ENCODE measurements around the gene RBMS1. TPM values are rescaled to one million over a fixed set of nuclear protein-coding genes. Genes with fewer than 3 reads are reported as not detected.

The RBMS1 gene
- total and polyA plus RNA-seq, 2 of the 13 experiments (the other 11 are each of a cell fraction or from before 2014, with no cell fraction given) = 55.5 to 110 TPM

GRCh38 chr2:160491911-160492371 lies 1.7 kb downstream of the RBMS1 start (continued):
- TF ChIP-seq, protein P1, sequence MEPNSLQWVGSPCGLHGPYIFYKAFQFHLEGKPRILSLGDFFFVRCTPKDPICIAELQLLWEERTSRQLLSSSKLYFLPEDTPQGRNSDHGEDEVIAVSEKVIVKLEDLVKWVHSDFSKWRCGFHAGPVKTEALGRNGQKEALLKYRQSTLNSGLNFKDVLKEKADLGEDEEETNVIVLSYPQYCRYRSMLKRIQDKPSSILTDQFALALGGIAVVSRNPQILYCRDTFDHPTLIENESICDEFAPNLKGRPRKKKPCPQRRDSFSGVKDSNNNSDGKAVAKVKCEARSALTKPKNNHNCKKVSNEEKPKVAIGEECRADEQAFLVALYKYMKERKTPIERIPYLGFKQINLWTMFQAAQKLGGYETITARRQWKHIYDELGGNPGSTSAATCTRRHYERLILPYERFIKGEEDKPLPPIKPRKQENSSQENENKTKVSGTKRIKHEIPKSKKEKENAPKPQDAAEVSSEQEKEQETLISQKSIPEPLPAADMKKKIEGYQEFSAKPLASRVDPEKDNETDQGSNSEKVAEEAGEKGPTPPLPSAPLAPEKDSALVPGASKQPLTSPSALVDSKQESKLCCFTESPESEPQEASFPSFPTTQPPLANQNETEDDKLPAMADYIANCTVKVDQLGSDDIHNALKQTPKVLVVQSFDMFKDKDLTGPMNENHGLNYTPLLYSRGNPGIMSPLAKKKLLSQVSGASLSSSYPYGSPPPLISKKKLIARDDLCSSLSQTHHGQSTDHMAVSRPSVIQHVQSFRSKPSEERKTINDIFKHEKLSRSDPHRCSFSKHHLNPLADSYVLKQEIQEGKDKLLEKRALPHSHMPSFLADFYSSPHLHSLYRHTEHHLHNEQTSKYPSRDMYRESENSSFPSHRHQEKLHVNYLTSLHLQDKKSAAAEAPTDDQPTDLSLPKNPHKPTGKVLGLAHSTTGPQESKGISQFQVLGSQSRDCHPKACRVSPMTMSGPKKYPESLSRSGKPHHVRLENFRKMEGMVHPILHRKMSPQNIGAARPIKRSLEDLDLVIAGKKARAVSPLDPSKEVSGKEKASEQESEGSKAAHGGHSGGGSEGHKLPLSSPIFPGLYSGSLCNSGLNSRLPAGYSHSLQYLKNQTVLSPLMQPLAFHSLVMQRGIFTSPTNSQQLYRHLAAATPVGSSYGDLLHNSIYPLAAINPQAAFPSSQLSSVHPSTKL (CRISPR knock-in tag; IDR thresholded peaks at IDR 0.05) = no peak
- no peak; the same call in 1 of the 2 replicates for TF ChIP-seq ZNF292 (CRISPR knock-in tag; IDR thresholded peaks at IDR 0.05; ENCODE audit: borderline replicate concordance, low read depth)
- TF ChIP-seq ZNF678 (CRISPR knock-in tag; IDR thresholded peaks at IDR 0.05) = no peak
- TF ChIP-seq KLF11 (CRISPR knock-in tag; IDR thresholded peaks at IDR 0.05) = no peak
- no peak for TF ChIP-seq GABPA (IDR thresholded peaks at IDR 0.05; ENCODE audit: low read depth, low read length)
- peak; percentile 8; the same call in 1 of the 2 replicates for TF ChIP-seq GABPA (CRISPR knock-in tag; IDR thresholded peaks at IDR 0.05; ENCODE audit: low read depth)
- TF ChIP-seq ZNF772 (CRISPR knock-in tag; IDR thresholded peaks at IDR 0.05) = no peak
- TF ChIP-seq ZNF160 (CRISPR knock-in tag; IDR thresholded peaks at IDR 0.05) = no peak
- 0 out of 2 replicates have a peak, but pooled peaks have one; percentile 25 for TF ChIP-seq ZNF558 (CRISPR knock-in tag; IDR thresholded peaks at IDR 0.05; ENCODE audit: borderline replicate concordance)
- no peak for TF ChIP-seq ESRRA (CRISPR knock-in tag; IDR thresholded peaks at IDR 0.05; ENCODE audit: low read depth)
- no peak for TF ChIP-seq ZNF616 (CRISPR knock-in tag; IDR thresholded peaks at IDR 0.05; ENCODE audit: low read depth)
- TF ChIP-seq XBP1 (CRISPR knock-in tag; IDR thresholded peaks at IDR 0.05) = no peak
- TF ChIP-seq ZNF484 (CRISPR knock-in tag; IDR thresholded peaks at IDR 0.05; ENCODE audit: borderline replicate concordance, low read depth) = no peak
- TF ChIP-seq, protein P2, sequence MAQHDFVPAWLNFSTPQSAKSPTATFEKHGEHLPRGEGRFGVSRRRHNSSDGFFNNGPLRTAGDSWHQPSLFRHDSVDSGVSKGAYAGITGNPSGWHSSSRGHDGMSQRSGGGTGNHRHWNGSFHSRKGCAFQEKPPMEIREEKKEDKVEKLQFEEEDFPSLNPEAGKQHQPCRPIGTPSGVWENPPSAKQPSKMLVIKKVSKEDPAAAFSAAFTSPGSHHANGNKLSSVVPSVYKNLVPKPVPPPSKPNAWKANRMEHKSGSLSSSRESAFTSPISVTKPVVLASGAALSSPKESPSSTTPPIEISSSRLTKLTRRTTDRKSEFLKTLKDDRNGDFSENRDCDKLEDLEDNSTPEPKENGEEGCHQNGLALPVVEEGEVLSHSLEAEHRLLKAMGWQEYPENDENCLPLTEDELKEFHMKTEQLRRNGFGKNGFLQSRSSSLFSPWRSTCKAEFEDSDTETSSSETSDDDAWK (CRISPR knock-in tag; IDR thresholded peaks at IDR 0.05) = no peak
- no peak for TF ChIP-seq ZNF615 (CRISPR knock-in tag; IDR thresholded peaks at IDR 0.05; ENCODE audit: borderline replicate concordance)
- TF ChIP-seq PCBP2 (optimal IDR thresholded peaks at IDR 0.05; ENCODE audit: low read depth, low read length, poor library complexity, severe bottlenecking) = no peak
- TF ChIP-seq RBFOX2 (IDR thresholded peaks at IDR 0.05; ENCODE audit: low read depth, low read length) = no peak
- TF ChIP-seq, protein P3, sequence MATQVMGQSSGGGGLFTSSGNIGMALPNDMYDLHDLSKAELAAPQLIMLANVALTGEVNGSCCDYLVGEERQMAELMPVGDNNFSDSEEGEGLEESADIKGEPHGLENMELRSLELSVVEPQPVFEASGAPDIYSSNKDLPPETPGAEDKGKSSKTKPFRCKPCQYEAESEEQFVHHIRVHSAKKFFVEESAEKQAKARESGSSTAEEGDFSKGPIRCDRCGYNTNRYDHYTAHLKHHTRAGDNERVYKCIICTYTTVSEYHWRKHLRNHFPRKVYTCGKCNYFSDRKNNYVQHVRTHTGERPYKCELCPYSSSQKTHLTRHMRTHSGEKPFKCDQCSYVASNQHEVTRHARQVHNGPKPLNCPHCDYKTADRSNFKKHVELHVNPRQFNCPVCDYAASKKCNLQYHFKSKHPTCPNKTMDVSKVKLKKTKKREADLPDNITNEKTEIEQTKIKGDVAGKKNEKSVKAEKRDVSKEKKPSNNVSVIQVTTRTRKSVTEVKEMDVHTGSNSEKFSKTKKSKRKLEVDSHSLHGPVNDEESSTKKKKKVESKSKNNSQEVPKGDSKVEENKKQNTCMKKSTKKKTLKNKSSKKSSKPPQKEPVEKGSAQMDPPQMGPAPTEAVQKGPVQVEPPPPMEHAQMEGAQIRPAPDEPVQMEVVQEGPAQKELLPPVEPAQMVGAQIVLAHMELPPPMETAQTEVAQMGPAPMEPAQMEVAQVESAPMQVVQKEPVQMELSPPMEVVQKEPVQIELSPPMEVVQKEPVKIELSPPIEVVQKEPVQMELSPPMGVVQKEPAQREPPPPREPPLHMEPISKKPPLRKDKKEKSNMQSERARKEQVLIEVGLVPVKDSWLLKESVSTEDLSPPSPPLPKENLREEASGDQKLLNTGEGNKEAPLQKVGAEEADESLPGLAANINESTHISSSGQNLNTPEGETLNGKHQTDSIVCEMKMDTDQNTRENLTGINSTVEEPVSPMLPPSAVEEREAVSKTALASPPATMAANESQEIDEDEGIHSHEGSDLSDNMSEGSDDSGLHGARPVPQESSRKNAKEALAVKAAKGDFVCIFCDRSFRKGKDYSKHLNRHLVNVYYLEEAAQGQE (IDR thresholded peaks at IDR 0.05; ENCODE audit: borderline replicate concordance in 1 of 2, low read depth in 1 of 2, low read length in 2 of 2) = no peak
- no peak for TF ChIP-seq ZNF383 (CRISPR knock-in tag; IDR thresholded peaks at IDR 0.05; ENCODE audit: borderline replicate concordance)
- peak; percentile 21; the same call in 1 of the 2 replicates for TF ChIP-seq ZSCAN22 (CRISPR knock-in tag; IDR thresholded peaks at IDR 0.05)
- TF ChIP-seq MLX (CRISPR knock-in tag; IDR thresholded peaks at IDR 0.05) = no peak
- TF ChIP-seq ZSCAN12 (CRISPR knock-in tag; IDR thresholded peaks at IDR 0.05) = no peak

Data from HepG2 (cell line).